Ovary (tissue), 9 donors: ENCODE data around the gene NR0B1. TPM values are rescaled to one million over a fixed set of nuclear protein-coding genes. Genes with fewer than 3 reads are reported as not detected.

Source experiments
- DNase-seq, 5 donors: peaks; one replicate each; pipeline ENCODE4 v3.0.0-alpha.2; 2019 to 2020
- H3K27ac ChIP-seq, 2 donors: fragments of 200-600 bp; one replicate each; pipeline versions ENCODE4 v1.5.1 to v1.8.0; 2019 to 2022
- H3K27me3 ChIP-seq: fragments of 200-600 bp; one replicate; pipeline ENCODE4 v1.8.0; 2022
- H3K36me3 ChIP-seq: fragments of 200-600 bp; sonication (generic); one replicate; pipeline ENCODE4 v1.5.1; 2019
- H3K4me1 ChIP-seq: one replicate; pipeline ENCODE4 v1.8.1; 2013; ENCODE audit warnings: mild to moderate bottlenecking, moderate library complexity; ENCODE audit not compliant: insufficient read depth
- H3K4me3 ChIP-seq: fragments of 200-600 bp; sonication (generic); one replicate; pipeline ENCODE4 v1.5.1; 2017
- H3K9me3 ChIP-seq, 2 donors: fragments of 200-600 bp in 1 of 2; sonication (generic) in 1 of 2; one replicate each; pipeline versions ENCODE4 v1.5.1 to v1.8.1; 2013 to 2019; ENCODE audit warnings: mild to moderate bottlenecking in 1 of 2, moderate library complexity in 1 of 2
- EP300 ChIP-seq: sonication (generic); formaldehyde crosslinking; IDR thresholded peaks from one replicate; pipeline ENCODE4 v1.6.1; 2017; ENCODE audit warnings: antibody characterized with exemption
- POLR2A ChIP-seq: fragments of 450-650 bp; IDR thresholded peaks from one replicate; pipeline ENCODE4 v1.6.1; 2017; ENCODE audit warnings: antibody characterized with exemption, mild to moderate bottlenecking, moderate library complexity
- WGBS, 3 donors: extraction: QIAGEN DNeasy Blood & Tissue Kit in 1 of 3; methylation state at CpG; one replicate each; pipeline versions ENCODE4 v1.1.5 to v1.1.7; 2013 to 2017; 5-methylcytosine and 5-hydroxymethylcytosine counted together
- intact Hi-C, 4 donors: fragments of 100-400 bp; cut with DNase I; formaldehyde crosslinking; loops; one replicate each; pipeline versions ENCODE4 v1.11.0 to v1.15.1; 2022 to 2023
- polyA plus RNA-seq, 2 donors: library from polyadenylated mRNA; stranded (reverse); fragments of 200-250 nt in 1 of 2; fragments of 350-450 nt in 1 of 2; fragmentation: Illumina TruSeq in 1 of 2; extraction: RNeasy Lipid Tissue Mini Kit (QIAGEN cat#74804) in 1 of 2; gene quantifications; one replicate each; pipeline ENCODE4 v1.2.3, GENCODE V29; 2013 to 2014
- total RNA-seq, 7 donors: library from RNA; depleted of rRNA in 2 of 7; stranded (reverse); fragments of >200 nt in 2 of 7; fragmentation: NEBNext Ultra II Directional in 3 of 7; extraction: Animal tissue kit (Norgen Biotek cat#: 25700) in 3 of 7; gene quantifications; one replicate each; pipeline versions ENCODE4 v1.1.0 to v1.2.4, GENCODE V29; 2016 to 2023
- TF ChIP-seq, protein P1 (sequence below), 3 donors: fragments of 450-650 bp in 2 of 3; fragments of 200-600 bp in 1 of 3; IDR thresholded peaks; one replicate each; pipeline versions ENCODE4 v1.5.1 to v1.8.0; 2016 to 2022; ENCODE audit warnings: antibody characterized with exemption in 3 of 3, mild to moderate bottlenecking in 1 of 3
- donor health status: DM: no; HTN: no; CAD: no; lungs with moderate emphysema.
- donor health status: DM: no; HTN: no; CAD: no.
- donor health status: Bipolar disorder and iron deficiency.
- donor health status: DM: yes; HTN: yes; CAD: no.
- donor health status: DM: no; HTN: no; CAD: no.
- donor health status: DM: yes; HTN: yes; CAD: no.

Gene NR0B1
- total and polyA plus RNA-seq, 9 donors, result 1.3 to 5.8 (median 2.6) TPM

DNA sequence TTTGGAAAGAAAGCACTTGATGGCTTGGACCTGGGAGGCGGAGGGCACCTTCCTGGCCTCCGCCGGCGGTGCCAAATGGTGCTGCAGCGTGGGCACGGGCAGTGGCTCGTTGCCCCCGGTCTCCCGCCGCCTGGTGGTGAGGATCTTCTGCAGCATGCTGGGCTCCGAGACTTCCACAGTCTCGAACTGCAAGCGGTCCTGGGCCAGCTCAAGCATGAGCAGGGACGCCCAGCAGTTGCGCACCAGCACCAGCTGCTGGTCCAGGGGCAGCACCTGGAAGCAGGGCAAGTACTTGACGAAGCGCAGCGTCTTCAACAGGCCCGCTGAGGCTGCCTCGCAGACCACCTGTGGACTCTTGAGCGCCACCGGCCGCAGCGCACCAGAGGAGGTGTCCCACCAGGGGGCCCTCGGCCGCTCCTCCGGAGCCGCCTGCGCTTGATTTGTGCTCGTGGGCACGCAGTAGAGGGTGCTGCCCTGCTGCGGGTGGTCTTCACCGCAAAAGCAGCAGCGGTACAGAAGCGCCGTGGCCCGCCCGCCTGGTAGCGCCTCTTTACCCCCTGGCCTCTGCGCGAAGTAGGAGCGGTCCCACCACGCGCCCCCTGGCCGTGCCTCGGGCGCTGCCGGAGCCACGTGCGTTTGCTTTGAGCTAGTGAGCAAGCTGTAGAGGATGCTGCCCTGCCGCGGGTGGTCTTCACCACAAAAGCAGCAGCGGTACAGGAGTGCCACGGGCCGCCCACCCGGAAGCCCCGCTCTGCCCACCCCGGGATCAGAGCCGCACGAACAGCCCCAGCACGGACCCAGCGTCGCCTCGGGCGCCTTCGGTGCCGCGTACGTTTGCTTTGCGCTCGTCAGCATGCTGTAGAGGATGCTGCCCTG is 689 bp downstream of the NR0B1 start:
- Histone ChIP-seq H3K36me3 (no peaks in the 10 kb centered on the region), H3K4me3 (peak overlapping the region; percentile 18), H3K27me3 (no peaks in the 10 kb centered on the region), H3K27ac (peak overlapping the region in 1 of 2 donors; percentile 31), H3K4me1 (no peaks in the 10 kb centered on the region), H3K9me3 (no peaks in the 10 kb centered on the region)
- DNase-seq, result peak; percentile 30 to 57 (median 38)
- TF ChIP-seq EP300, result no peak
- no peak for TF ChIP-seq POLR2A
- TF ChIP-seq, protein P1, sequence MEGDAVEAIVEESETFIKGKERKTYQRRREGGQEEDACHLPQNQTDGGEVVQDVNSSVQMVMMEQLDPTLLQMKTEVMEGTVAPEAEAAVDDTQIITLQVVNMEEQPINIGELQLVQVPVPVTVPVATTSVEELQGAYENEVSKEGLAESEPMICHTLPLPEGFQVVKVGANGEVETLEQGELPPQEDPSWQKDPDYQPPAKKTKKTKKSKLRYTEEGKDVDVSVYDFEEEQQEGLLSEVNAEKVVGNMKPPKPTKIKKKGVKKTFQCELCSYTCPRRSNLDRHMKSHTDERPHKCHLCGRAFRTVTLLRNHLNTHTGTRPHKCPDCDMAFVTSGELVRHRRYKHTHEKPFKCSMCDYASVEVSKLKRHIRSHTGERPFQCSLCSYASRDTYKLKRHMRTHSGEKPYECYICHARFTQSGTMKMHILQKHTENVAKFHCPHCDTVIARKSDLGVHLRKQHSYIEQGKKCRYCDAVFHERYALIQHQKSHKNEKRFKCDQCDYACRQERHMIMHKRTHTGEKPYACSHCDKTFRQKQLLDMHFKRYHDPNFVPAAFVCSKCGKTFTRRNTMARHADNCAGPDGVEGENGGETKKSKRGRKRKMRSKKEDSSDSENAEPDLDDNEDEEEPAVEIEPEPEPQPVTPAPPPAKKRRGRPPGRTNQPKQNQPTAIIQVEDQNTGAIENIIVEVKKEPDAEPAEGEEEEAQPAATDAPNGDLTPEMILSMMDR (IDR thresholded peaks at IDR 0.05), result peak in 2 of 3 donors; percentile 32 to 43
- intact Hi-C loops, result no loop called here
- 29 to 39% (median 30%) methylated on average over 62 to 71 of the region's 71 CpGs for WGBS, 3 donors

DNA sequence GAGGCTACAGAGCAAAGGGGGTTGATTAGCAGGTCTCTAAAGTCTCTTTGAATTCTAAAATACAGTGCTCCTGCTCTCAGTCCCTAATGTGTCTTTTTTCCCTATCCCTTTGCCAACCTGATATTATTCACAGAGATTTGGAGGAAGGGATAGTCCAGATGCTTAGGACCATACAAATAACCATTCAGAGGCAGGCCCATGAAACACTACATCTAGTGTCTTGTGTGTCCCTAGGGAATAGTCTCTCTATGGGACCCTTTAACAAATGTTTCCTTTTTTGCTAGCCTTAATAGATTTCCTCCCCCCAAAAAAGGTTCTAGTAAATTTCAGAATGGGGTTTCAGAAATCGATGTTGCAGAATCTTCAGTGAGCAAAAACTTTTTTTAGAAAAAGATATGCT is 1.7 kb downstream of the NR0B1 start:
- H3K27me3 ChIP-seq, result no peaks in the 10 kb centered on the region
- TF ChIP-seq, protein P1 (IDR thresholded peaks at IDR 0.05), result no peak
- TF ChIP-seq POLR2A (no peak), EP300 (no peak)
- DNase-seq, result no peak
- intact Hi-C loops, result no loop called here
- WGBS, 3 donors, result 33 to 51% (median 46%) methylated on average over 1 of the region's 1 CpG
- H3K4me1 ChIP-seq, result no peaks in the 10 kb centered on the region
- no peaks in the 10 kb centered on the region for H3K36me3 ChIP-seq
- no peak overlapping the region for H3K27ac ChIP-seq
- H3K4me3 ChIP-seq, result no peak overlapping the region
- no peaks in the 10 kb centered on the region for H3K9me3 ChIP-seq

DNA sequence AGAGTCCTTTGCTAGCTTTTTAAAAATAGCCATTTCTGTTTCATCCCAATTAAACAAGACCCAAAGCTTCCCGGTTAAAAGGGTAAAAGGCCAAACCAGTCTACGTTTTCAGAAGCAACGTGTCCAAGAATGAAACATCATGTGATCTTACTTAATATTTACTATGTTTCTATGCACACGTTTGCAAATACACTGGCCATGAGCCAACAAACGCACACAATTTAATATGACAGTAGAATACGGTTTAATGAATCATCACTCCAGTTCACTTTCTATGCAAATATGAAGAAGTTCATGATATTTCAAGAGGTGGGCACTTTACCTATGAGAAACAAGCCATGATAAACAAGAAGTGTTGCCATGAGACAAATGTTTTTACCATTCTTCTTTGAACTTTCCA is 4.3 kb downstream of the NR0B1 start:
- intact Hi-C loops, result no loop called here
- TF ChIP-seq, protein P1 (IDR thresholded peaks at IDR 0.05), result no peak
- TF ChIP-seq POLR2A, result no peak
- TF ChIP-seq EP300, result no peak
- H3K4me3 ChIP-seq, result no peak overlapping the region
- WGBS, 3 donors, result 53 to 65% (median 62%) methylated on average over 6 of the region's 6 CpGs
- H3K27me3 ChIP-seq, result no peaks in the 10 kb centered on the region
- no peaks in the 10 kb centered on the region for H3K36me3 ChIP-seq
- DNase-seq, result no peak
- H3K9me3 ChIP-seq, result no peaks in the 10 kb centered on the region
- no peak overlapping the region for H3K27ac ChIP-seq
- no peaks in the 10 kb centered on the region for H3K4me1 ChIP-seq

DNA sequence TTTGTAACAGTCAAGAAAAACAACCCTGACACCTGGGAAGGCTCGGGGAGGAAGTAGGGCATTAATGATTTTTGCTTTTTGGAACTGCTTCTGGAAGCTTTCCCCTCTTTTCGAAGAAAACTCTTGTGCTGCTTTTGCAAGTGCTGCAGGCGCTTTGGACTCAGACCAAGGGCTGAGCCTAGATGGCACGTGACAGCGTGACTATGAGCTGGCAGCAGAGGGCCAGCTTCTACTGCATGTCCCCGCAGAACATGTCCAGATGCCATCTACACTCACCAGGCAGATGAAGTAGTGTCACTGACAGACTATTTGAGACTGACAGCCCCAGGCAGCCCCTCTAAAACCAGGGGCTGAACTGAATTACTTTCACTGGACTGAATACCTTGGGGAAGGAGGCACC is 6.2 kb downstream of the NR0B1 start:
- Histone ChIP-seq H3K9me3 (no peaks in the 10 kb centered on the region), H3K4me3 (no peak overlapping the region), H3K27ac (no peak overlapping the region), H3K4me1 (no peaks in the 10 kb centered on the region), H3K36me3 (no peaks in the 10 kb centered on the region), H3K27me3 (no peaks in the 10 kb centered on the region)
- DNase-seq, result no peak
- intact Hi-C loops, result no loop called here
- TF ChIP-seq, protein P1 (IDR thresholded peaks at IDR 0.05), result no peak
- no peak for TF ChIP-seq POLR2A
- TF ChIP-seq EP300, result no peak
- WGBS, 3 donors, result 47 to 57% (median 54%) methylated on average over 6 of the region's 6 CpGs
